KMS-11 (cell line): Measurements from ENCODE around the gene CRMP1.

ENCODE experiments used
- H2AFZ ChIP-seq: fragments of 200-600 bp; sonication (generic); 2 replicates; pipeline ENCODE4 v1.6.1; 2016; ENCODE audit warnings: antibody characterized with exemption, mixed run types, low read depth
- H3K27ac ChIP-seq: fragments of 200-600 bp; sonication (generic); 2 replicates; pipeline ENCODE4 v1.6.1; 2016; ENCODE audit warnings: mild to moderate bottlenecking, mixed run types
- H3K27me3 ChIP-seq: fragments of 200-600 bp; sonication (generic); 2 replicates; pipeline ENCODE4 v1.6.1; 2017; ENCODE audit warnings: mild to moderate bottlenecking, low read depth, mixed run types, moderate library complexity; ENCODE audit not compliant: insufficient read depth
- H3K36me3 ChIP-seq: fragments of 200-600 bp; sonication (generic); 2 replicates; pipeline ENCODE4 v1.6.1; 2017; ENCODE audit warnings: mild to moderate bottlenecking, mixed run types; ENCODE audit not compliant: insufficient read depth
- H3K4me1 ChIP-seq: fragments of 200-600 bp; sonication (generic); 2 replicates; pipeline ENCODE4 v1.6.1; 2016; ENCODE audit warnings: mild to moderate bottlenecking, low read depth, mixed run types; ENCODE audit not compliant: poor library complexity, severe bottlenecking
- H3K4me2 ChIP-seq: fragments of 200-600 bp; sonication (generic); 2 replicates; pipeline ENCODE4 v1.7.0; 2016; ENCODE audit warnings: mild to moderate bottlenecking, mixed run types
- H3K4me3 ChIP-seq: fragments of 200-600 bp; sonication (generic); IDR thresholded peaks from 2 replicates; pipeline ENCODE4 v1.6.1; 2017; ENCODE audit warnings: low read depth, low read length, mixed read lengths; ENCODE audit not compliant: insufficient read depth
- H3K79me2 ChIP-seq: fragments of 200-600 bp; sonication (generic); 2 replicates; pipeline ENCODE4 v1.6.1; 2016; ENCODE audit warnings: low read depth, mixed run types; ENCODE audit not compliant: insufficient read depth
- H3K9ac ChIP-seq: fragments of 200-600 bp; sonication (generic); 2 replicates; pipeline ENCODE4 v1.6.1; 2016; ENCODE audit warnings: mild to moderate bottlenecking, mixed run types
- H4K20me1 ChIP-seq: fragments of 200-600 bp; sonication (generic); 2 replicates; pipeline ENCODE4 v1.6.1; 2016; ENCODE audit warnings: mild to moderate bottlenecking, mixed run types; ENCODE audit not compliant: insufficient read depth
- TF ChIP-seq, protein P1 (sequence below): fragments of 200-600 bp; sonication (generic); conservative IDR thresholded peaks from 2 replicates; pipeline ENCODE4 v1.6.1; 2017; ENCODE audit warnings: low read depth, mild to moderate bottlenecking, antibody characterized with exemption, low read length, moderate library complexity, mixed read lengths

The CRMP1 gene

DNA sequence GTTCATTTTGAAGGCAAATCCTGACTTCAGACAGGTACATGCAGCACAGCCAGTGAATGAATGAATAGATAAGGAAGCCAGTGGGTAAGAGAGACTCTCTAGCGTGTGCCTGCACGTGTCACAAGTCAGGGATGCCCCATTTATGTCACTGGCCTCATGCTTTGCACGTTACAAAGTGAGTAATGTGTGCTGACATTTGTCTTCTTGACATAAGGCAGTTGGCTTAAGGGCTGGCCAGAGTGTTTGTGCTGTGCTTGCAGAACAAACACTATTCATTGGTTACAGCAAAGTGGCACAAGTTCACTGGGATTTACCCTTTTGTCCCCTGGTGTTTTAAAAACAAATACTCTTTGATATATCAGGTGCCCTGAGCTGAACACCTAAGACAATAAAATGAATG, 55.9 kb downstream of the CRMP1 start:
- no peak overlapping the region for H2AFZ ChIP-seq
- no peaks in the 10 kb centered on the region for H3K4me1 ChIP-seq
- no peak overlapping the region for H3K4me2 ChIP-seq
- H3K4me3 ChIP-seq, result no peak overlapping the region
- TF ChIP-seq, protein P1, sequence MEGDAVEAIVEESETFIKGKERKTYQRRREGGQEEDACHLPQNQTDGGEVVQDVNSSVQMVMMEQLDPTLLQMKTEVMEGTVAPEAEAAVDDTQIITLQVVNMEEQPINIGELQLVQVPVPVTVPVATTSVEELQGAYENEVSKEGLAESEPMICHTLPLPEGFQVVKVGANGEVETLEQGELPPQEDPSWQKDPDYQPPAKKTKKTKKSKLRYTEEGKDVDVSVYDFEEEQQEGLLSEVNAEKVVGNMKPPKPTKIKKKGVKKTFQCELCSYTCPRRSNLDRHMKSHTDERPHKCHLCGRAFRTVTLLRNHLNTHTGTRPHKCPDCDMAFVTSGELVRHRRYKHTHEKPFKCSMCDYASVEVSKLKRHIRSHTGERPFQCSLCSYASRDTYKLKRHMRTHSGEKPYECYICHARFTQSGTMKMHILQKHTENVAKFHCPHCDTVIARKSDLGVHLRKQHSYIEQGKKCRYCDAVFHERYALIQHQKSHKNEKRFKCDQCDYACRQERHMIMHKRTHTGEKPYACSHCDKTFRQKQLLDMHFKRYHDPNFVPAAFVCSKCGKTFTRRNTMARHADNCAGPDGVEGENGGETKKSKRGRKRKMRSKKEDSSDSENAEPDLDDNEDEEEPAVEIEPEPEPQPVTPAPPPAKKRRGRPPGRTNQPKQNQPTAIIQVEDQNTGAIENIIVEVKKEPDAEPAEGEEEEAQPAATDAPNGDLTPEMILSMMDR, result no peak
- H3K9ac ChIP-seq, result no peak overlapping the region
- no peaks in the 10 kb centered on the region for H3K27me3 ChIP-seq
- H3K27ac ChIP-seq, result no peak overlapping the region
- H3K36me3 ChIP-seq, result no peaks in the 10 kb centered on the region
- no peaks in the 10 kb centered on the region for H4K20me1 ChIP-seq
- no peaks in the 10 kb centered on the region for H3K79me2 ChIP-seq

DNA sequence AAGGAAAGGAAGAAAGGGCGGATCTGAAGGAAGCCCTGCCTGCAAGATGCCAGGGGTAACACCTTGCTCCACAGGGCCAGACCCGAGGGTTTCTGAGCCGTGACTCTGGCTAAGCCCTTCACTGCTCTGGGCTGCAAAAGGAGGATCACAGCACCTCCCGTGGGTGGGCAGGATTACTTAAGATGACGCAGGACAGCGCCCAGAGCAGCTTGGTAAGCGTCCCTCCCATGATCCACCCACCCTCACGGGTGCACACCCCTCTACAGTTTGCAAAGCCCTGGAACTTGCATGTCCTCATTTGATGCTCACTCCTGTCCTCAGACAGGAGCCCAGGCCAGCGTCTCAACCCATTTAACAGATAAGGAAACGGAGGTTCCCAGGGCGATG, 64.9 kb downstream of the CRMP1 start:
- no peak overlapping the region for H3K9ac ChIP-seq
- no peaks in the 10 kb centered on the region for H4K20me1 ChIP-seq
- no peaks in the 10 kb centered on the region for H3K36me3 ChIP-seq
- peaks cover 17% of the 10 kb centered on the region for H3K4me1 ChIP-seq
- no peak overlapping the region for H3K27ac ChIP-seq
- no peak overlapping the region for H3K4me3 ChIP-seq
- TF ChIP-seq, protein P1, result no peak
- H3K27me3 ChIP-seq, result no peaks in the 10 kb centered on the region
- no peak overlapping the region for H2AFZ ChIP-seq
- no peak overlapping the region for H3K4me2 ChIP-seq
- no peaks in the 10 kb centered on the region for H3K79me2 ChIP-seq

DNA sequence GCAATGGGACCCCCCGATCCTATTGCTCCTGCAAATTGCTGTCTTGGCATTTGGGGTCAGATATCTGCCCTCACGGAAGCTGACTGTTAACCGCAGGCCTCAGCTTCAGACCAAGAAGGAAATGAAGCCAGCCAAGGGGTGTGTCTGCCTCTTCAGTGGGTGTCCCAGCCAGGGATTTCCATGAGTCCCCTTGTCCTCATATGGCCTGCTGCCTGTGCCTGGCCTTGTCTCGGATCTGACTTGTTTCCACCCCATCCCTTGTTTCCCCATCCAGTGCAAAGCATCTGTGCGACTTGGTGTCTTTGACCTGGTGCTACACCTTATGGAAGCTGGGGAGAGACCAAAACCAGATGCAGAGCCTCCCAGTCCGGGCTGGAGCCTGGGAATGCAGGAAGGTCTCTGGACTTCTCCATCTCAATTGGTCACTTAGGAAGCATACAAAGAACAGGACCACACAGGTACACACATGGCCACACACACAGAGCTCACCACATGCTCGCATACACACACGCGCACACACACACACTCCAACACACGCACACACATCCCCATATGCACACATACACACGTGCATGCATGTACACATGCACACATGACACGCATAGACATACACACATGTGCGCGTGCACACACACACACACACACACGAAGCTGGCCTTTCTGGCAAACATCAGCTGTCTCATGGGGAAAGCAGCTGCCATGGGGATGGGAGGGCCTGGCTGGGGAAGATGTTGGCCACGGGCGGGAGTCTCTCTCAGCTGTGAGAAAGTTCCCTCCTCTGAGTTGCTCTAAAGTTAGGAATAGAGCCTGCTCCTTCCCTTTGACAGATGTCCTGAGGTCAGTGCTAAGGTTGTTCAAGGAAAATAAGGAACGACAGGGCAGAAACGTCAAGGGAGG, 65.5 kb downstream of the CRMP1 start:
- TF ChIP-seq, protein P1, result no peak
- no peak overlapping the region for H2AFZ ChIP-seq
- no peaks in the 10 kb centered on the region for H3K79me2 ChIP-seq
- no peak overlapping the region for H3K27ac ChIP-seq
- no peaks in the 10 kb centered on the region for H3K36me3 ChIP-seq
- H3K4me1 ChIP-seq, result peaks cover 20% of the 10 kb centered on the region
- no peaks in the 10 kb centered on the region for H4K20me1 ChIP-seq
- H3K27me3 ChIP-seq, result no peaks in the 10 kb centered on the region
- no peak overlapping the region for H3K4me2 ChIP-seq
- no peak overlapping the region for H3K9ac ChIP-seq
- no peak overlapping the region for H3K4me3 ChIP-seq

DNA sequence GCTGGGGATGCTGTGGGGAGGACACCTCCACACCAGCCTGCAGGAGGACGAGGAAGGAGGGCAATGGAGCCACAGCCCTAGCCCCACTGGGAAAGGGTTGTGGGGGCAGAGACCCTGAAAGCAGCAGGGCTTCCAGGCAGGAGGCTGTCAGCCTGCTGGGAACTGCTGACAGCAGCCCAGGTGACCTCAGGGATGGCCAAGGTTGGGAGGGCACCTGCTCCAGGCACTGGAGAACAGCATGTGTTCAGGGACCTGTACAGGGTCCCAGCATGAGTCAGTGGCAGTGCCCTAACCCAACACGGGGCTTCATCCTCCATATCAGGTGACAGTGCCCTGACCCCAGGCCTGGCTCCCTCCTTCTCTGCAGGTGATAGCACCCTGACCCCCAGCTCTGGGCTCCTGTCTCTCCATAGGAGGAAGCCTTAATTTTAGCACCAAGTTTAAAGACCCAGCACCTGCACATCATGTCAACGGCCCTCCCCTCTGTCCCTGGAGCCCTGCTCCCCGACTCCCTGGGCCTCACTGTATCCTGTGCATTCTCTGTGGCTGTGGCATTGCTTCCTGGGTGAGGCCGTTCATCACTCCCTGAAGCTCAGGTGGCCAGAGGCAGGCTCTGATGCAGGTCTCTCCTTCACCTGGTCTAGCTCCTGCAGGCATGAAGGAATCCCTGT, 66.3 kb downstream of the CRMP1 start:
- TF ChIP-seq, protein P1, result no peak
- H3K4me1 ChIP-seq, result peaks cover 20% of the 10 kb centered on the region
- H3K4me3 ChIP-seq, result no peak overlapping the region
- H4K20me1 ChIP-seq, result no peaks in the 10 kb centered on the region
- no peak overlapping the region for H3K27ac ChIP-seq
- H3K36me3 ChIP-seq, result no peaks in the 10 kb centered on the region
- H3K27me3 ChIP-seq, result no peaks in the 10 kb centered on the region
- H3K4me2 ChIP-seq, result no peak overlapping the region
- no peak overlapping the region for H2AFZ ChIP-seq
- no peaks in the 10 kb centered on the region for H3K79me2 ChIP-seq
- H3K9ac ChIP-seq, result no peak overlapping the region
